Natural killer cell (primary cell): ENCODE data around the gene MAP4K4. TPM values are rescaled to one million over a fixed set of nuclear protein-coding genes. Genes with fewer than 3 reads are reported as not detected.

Source experiments
- ATAC-seq, 3 donors: fragments of 150-1000 bp in 2 of 3; fragments of 200-7000 bp in 1 of 3; cut with Tn5 transposase; 1 replicate in 1 of 3; 2 replicates in 2 of 3; pipeline ENCODE4 v1.10.0; 2021; ENCODE audit warnings: mild to moderate bottlenecking in 2 of 3, moderate library complexity in 2 of 3
- DNase-seq, 2 donors: peaks; one replicate each; pipeline versions ENCODE4 v3.0.0 to v3.0.0-alpha.2; 2013 to 2021; ENCODE audit warnings: mixed read lengths in 1 of 2
- H3K27ac ChIP-seq: one replicate; pipeline ENCODE4 v1.5.1; 2013; ENCODE audit warnings: mild to moderate bottlenecking, low read length
- H3K27me3 ChIP-seq: one replicate; pipeline ENCODE4 v1.6.1; 2013; ENCODE audit warnings: low read length; ENCODE audit not compliant: control insufficient read depth, insufficient read depth
- H3K36me3 ChIP-seq: one replicate; pipeline ENCODE4 v1.6.1; 2013; ENCODE audit warnings: low read length; ENCODE audit not compliant: control insufficient read depth, insufficient read depth
- H3K4me1 ChIP-seq: one replicate; pipeline ENCODE4 v1.6.1; 2013; ENCODE audit warnings: low read length; ENCODE audit not compliant: control insufficient read depth, insufficient read depth
- H3K4me3 ChIP-seq: one replicate; pipeline ENCODE4 v1.5.1; 2013; ENCODE audit warnings: low read length
- H3K9me3 ChIP-seq: one replicate; pipeline ENCODE4 v1.6.1; 2013; ENCODE audit warnings: low read length; ENCODE audit not compliant: control insufficient read depth, insufficient read depth
- H3K27ac Mint-ChIP-seq, 2 donors: one replicate each; pipeline ENCODE4 v1.8.0; 2022; ENCODE audit warnings: mild to moderate bottlenecking in 2 of 2, mixed read lengths in 2 of 2, moderate library complexity in 1 of 2
- H3K27me3 Mint-ChIP-seq, 2 donors: one replicate each; pipeline ENCODE4 v1.8.0; 2022; ENCODE audit warnings: low read depth in 2 of 2, mixed read lengths in 2 of 2
- H3K36me3 Mint-ChIP-seq: one replicate; pipeline ENCODE4 v1.8.0; 2022; ENCODE audit warnings: mixed read lengths
- H3K4me1 Mint-ChIP-seq, 2 donors: one replicate each; pipeline ENCODE4 v1.8.0; 2022; ENCODE audit warnings: mixed read lengths in 2 of 2
- H3K4me3 Mint-ChIP-seq: one replicate; pipeline ENCODE4 v1.8.0; 2022; ENCODE audit warnings: mild to moderate bottlenecking, moderate library complexity, mixed read lengths
- H3K9me3 Mint-ChIP-seq, 2 donors: one replicate each; pipeline ENCODE4 v1.8.0; 2022; ENCODE audit warnings: mixed read lengths in 2 of 2
- WGBS: methylation state at CpG from one replicate; pipeline ENCODE4 v1.1.7; 2013; ENCODE audit warnings: missing lambda C conversion rate; ENCODE audit not compliant: insufficient coverage; 5-methylcytosine and 5-hydroxymethylcytosine counted together
- intact Hi-C: fragments of 100-400 bp; cut with micrococcal nuclease; formaldehyde crosslinking; loops from one replicate; pipeline ENCODE4 v1.14.2; 2022
- total RNA-seq, 4 donors: library from RNA; stranded (reverse); fragments of 120-200 nt in 1 of 4; gene quantifications; one replicate each; pipeline versions ENCODE4 v1.2.3 to v1.2.4, GENCODE V29; 2013 to 2022
- TF ChIP-seq, protein P1 (sequence below): fragments of 200-600 bp; IDR thresholded peaks from one replicate; pipeline ENCODE4 v1.8.0; 2022; ENCODE audit warnings: antibody characterized with exemption

MAP4K4 gene
- total RNA-seq, 3 donors from 2014 or later (not counting 1 experiment from before 2014, with no cell fraction given): 60.2 to 80.3 (median 66.5) TPM

DNA sequence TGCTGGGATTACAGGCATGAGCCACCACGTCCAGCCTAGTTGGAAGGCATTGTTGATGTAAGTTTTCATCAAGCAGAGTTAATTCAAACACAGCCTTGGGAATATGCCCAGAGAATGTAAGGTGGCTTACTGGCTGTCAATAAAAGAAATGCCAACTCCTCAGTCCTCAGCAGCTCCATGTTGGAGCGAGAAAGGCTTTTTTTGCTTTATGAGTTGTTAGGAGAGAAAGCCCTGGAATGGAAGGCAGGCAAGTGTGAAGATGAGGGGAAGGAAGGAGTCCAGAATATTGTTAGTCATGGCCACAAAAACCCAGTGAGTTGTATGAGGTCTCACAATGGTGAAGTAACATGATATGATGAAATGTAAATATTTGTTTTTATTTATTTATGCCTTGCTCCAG, 57.1 kb downstream of the MAP4K4 start:
- Histone ChIP-seq H3K27me3 (no peaks in the 10 kb centered on the region), H3K4me3 (no peak overlapping the region), H3K4me1 (peaks cover 8% of the 10 kb centered on the region), H3K36me3 (no peaks in the 10 kb centered on the region), H3K9me3 (no peaks in the 10 kb centered on the region), H3K27ac (no peak overlapping the region)
- TF ChIP-seq, protein P1, sequence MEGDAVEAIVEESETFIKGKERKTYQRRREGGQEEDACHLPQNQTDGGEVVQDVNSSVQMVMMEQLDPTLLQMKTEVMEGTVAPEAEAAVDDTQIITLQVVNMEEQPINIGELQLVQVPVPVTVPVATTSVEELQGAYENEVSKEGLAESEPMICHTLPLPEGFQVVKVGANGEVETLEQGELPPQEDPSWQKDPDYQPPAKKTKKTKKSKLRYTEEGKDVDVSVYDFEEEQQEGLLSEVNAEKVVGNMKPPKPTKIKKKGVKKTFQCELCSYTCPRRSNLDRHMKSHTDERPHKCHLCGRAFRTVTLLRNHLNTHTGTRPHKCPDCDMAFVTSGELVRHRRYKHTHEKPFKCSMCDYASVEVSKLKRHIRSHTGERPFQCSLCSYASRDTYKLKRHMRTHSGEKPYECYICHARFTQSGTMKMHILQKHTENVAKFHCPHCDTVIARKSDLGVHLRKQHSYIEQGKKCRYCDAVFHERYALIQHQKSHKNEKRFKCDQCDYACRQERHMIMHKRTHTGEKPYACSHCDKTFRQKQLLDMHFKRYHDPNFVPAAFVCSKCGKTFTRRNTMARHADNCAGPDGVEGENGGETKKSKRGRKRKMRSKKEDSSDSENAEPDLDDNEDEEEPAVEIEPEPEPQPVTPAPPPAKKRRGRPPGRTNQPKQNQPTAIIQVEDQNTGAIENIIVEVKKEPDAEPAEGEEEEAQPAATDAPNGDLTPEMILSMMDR: no peak
- H3K9me3 Mint-ChIP-seq: no peaks in the 10 kb centered on the region
- intact Hi-C loops: no loop called here
- DNase-seq (no peak), ATAC-seq (no peak)
- H3K27me3 Mint-ChIP-seq: no peaks in the 10 kb centered on the region
- peak overlapping the region in 1 of 2 donors; percentile 10 for H3K27ac Mint-ChIP-seq
- no peaks in the 10 kb centered on the region for H3K36me3 Mint-ChIP-seq
- 87% methylated on average over 2 of the region's 2 CpGs for WGBS
- H3K4me1 Mint-ChIP-seq: peaks cover 59 to 65% of the 10 kb centered on the region in 2 donors
- no peak overlapping the region for H3K4me3 Mint-ChIP-seq

- Histone ChIP-seq H3K27ac (no peak overlapping the region), H3K36me3 (no peaks in the 10 kb centered on the region), H3K27me3 (no peaks in the 10 kb centered on the region), H3K9me3 (no peaks in the 10 kb centered on the region), H3K4me3 (no peak overlapping the region), H3K4me1 (peaks cover 8% of the 10 kb centered on the region)
- Mint-ChIP-seq H3K9me3 (no peaks in the 10 kb centered on the region), H3K27ac (no peak overlapping the region), H3K36me3 (no peaks in the 10 kb centered on the region), H3K27me3 (no peaks in the 10 kb centered on the region), H3K4me1 (peaks cover 54 to 59% of the 10 kb centered on the region in 2 donors), H3K4me3 (no peak overlapping the region)
- intact Hi-C loops: no loop called here
- 97% methylated on average over 3 of the region's 3 CpGs for WGBS
- DNase-seq (no peak), ATAC-seq (no peak)
- TF ChIP-seq, protein P1: no peak
Measured at GRCh38 chr2:101756266-101756665, 58.8 kb downstream of the MAP4K4 start.

- H3K9me3 Mint-ChIP-seq: no peaks in the 10 kb centered on the region
- intact Hi-C loops: no loop called here
- TF ChIP-seq, protein P1: no peak
- H3K36me3 Mint-ChIP-seq: no peaks in the 10 kb centered on the region
- no peak for DNase-seq
- Histone ChIP-seq H3K9me3 (no peaks in the 10 kb centered on the region), H3K4me1 (peaks cover 10% of the 10 kb centered on the region), H3K27me3 (no peaks in the 10 kb centered on the region), H3K36me3 (no peaks in the 10 kb centered on the region), H3K27ac (no peak overlapping the region), H3K4me3 (no peak overlapping the region)
- 6% methylated on average over 3 of the region's 3 CpGs for WGBS
- H3K4me1 Mint-ChIP-seq: peaks cover 47 to 56% of the 10 kb centered on the region in 2 donors
- no peaks in the 10 kb centered on the region for H3K27me3 Mint-ChIP-seq
- ATAC-seq: peak in 2 of 3 donors; percentile 36 to 64
- H3K4me3 Mint-ChIP-seq: no peak overlapping the region
- H3K27ac Mint-ChIP-seq: peak overlapping the region in 1 of 2 donors; percentile 72
Measured at GRCh38 chr2:101758001-101758400, 60.5 kb downstream of the MAP4K4 start.

DNA sequence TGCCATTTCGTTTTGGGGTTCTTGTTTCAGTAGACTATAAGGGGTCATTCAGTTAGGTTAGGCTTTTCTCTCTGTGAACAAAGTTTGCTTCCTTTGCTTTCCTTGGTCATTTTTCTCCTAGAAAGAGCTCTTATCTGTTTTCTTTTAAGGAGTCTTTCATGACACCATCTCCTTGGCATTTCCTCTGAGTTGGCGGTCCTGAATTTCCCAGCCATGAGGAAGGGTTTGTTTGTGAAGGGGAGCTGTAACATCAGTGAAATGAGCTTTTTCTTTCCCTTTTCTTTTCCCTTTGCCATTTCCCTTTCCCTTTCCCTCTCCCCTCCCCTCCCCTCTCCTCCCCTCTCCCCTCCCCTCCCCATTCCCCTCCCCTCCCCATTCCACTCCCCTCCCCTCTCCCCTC, 61.7 kb downstream of the MAP4K4 start:
- intact Hi-C loops: no loop called here
- no peak overlapping the region for H3K27ac Mint-ChIP-seq
- H3K27me3 Mint-ChIP-seq: no peaks in the 10 kb centered on the region

More for the DNA sequence above, 61.7 kb downstream of the MAP4K4 start:
- DNase-seq (no peak), ATAC-seq (no peak)
- TF ChIP-seq, protein P1: no peak
- no peak overlapping the region for H3K27ac ChIP-seq
- H3K36me3 ChIP-seq: no peaks in the 10 kb centered on the region
- H3K4me1 ChIP-seq: peaks cover 13% of the 10 kb centered on the region
- 89% methylated on average over 1 of the region's 2 CpGs for WGBS
- Mint-ChIP-seq H3K4me3 (no peak overlapping the region), H3K4me1 (peaks cover 48 to 56% of the 10 kb centered on the region in 2 donors), H3K9me3 (no peaks in the 10 kb centered on the region), H3K36me3 (no peaks in the 10 kb centered on the region)
- H3K9me3 ChIP-seq: no peaks in the 10 kb centered on the region
- H3K4me3 ChIP-seq: no peak overlapping the region
- H3K27me3 ChIP-seq: no peaks in the 10 kb centered on the region
